IMR-90 (cell line): ENCODE measurements around the gene ZBTB46. TPM values are rescaled to one million over a fixed set of nuclear protein-coding genes. Genes with fewer than 3 reads are reported as not detected.

ENCODE experiments used
- ATAC-seq: fragments of 200-7000 bp; cut with Tn5 transposase; 2 replicates; pipeline ENCODE4 v1.9.1; 2020; ENCODE audit warnings: low read depth, mild to moderate bottlenecking, moderate library complexity
- BruUV-seq: library from RNA; stranded (reverse); fragments of 400-500 nt; replicated peaks from 2 replicates; lab custom pipeline; 2021; lab: Mats Ljungman, UMichigan
- CTCF ChIA-PET: fragments of 300-600 bp; formaldehyde crosslinking; extraction: SDS; loops from one replicate; lab custom pipeline; 2021; ENCODE audit warnings: antibody characterized with exemption; lab: Yijun Ruan, JAX
- POLR2A ChIA-PET: fragments of 300-600 bp; sonication (Branson Sonifier 250); formaldehyde crosslinking; loops from one replicate; lab custom pipeline; 2022; ENCODE audit warnings: antibody characterized with exemption; ENCODE audit not compliant: unreplicated experiment; lab: Charles Lee
- DNase-seq: peaks from one replicate; pipeline ENCODE4 v3.0.0; 2013
- H2AFZ ChIP-seq: replicated peaks from 2 replicates; pipeline ENCODE3; 2013; ENCODE audit warnings: low read length, mild to moderate bottlenecking; ENCODE audit not compliant: poor library complexity
- H2AK5ac ChIP-seq: 2 replicates; pipeline ENCODE4 v1.6.1; 2013; ENCODE audit warnings: low read depth, low read length, inconsistent platforms
- H2AK9ac ChIP-seq: replicated peaks from 2 replicates; pipeline ENCODE3; 2013; ENCODE audit warnings: mild to moderate bottlenecking, low read depth, low read length, moderate library complexity; ENCODE audit not compliant: poor library complexity
- H2BK120ac ChIP-seq: 2 replicates; pipeline ENCODE4 v1.6.1; 2013; ENCODE audit warnings: low read depth, low read length, inconsistent platforms
- H2BK15ac ChIP-seq: 3 replicates; pipeline ENCODE4 v1.6.1; 2013; ENCODE audit warnings: low read depth, low read length, inconsistent platforms
- H2BK20ac ChIP-seq: 2 replicates; pipeline ENCODE4 v1.6.1; 2013; ENCODE audit warnings: low read depth, mild to moderate bottlenecking, inconsistent platforms, low read length, moderate library complexity
- H2BK5ac ChIP-seq: 2 replicates; pipeline ENCODE4 v1.6.1; 2013; ENCODE audit warnings: mild to moderate bottlenecking, low read depth, low read length, inconsistent platforms; ENCODE audit not compliant: poor library complexity, severe bottlenecking
- H3K14ac ChIP-seq: replicated peaks from 2 replicates; pipeline ENCODE4 v1.6.1; 2013; ENCODE audit warnings: low read depth, low read length, inconsistent platforms
- H3K18ac ChIP-seq: 2 replicates; pipeline ENCODE4 v1.6.1; 2013; ENCODE audit warnings: low read depth, low read length, control low read depth
- H3K23ac ChIP-seq: 2 replicates; pipeline ENCODE4 v1.6.1; 2013; ENCODE audit warnings: low read depth, low read length, inconsistent platforms
- H3K27ac ChIP-seq: 2 replicates; pipeline ENCODE4 v1.5.1; 2013; ENCODE audit warnings: mild to moderate bottlenecking, control low read depth, low read length; ENCODE audit not compliant: insufficient read depth
- H3K27me3 ChIP-seq: 2 replicates; pipeline ENCODE4 v1.6.1; 2013; ENCODE audit warnings: low read length; ENCODE audit not compliant: control insufficient read depth, insufficient read depth
- H3K36me3 ChIP-seq: 2 replicates; pipeline ENCODE4 v1.6.1; 2013; ENCODE audit warnings: low read length, mixed read lengths; ENCODE audit not compliant: control insufficient read depth, insufficient read depth
- H3K4ac ChIP-seq: 2 replicates; pipeline ENCODE4 v1.6.1; 2013; ENCODE audit warnings: low read depth, low read length, inconsistent platforms
- H3K4me1 ChIP-seq: 2 replicates; pipeline ENCODE4 v1.6.1; 2013; ENCODE audit warnings: low read length, mixed read lengths; ENCODE audit not compliant: control insufficient read depth, insufficient read depth
- H3K4me2 ChIP-seq: 2 replicates; pipeline ENCODE4 v1.6.1; 2013; ENCODE audit warnings: low read depth, mild to moderate bottlenecking, control low read depth, low read length, moderate library complexity
- H3K4me3 ChIP-seq: 2 replicates; pipeline ENCODE4 v1.5.1; 2013; ENCODE audit warnings: low read depth, mild to moderate bottlenecking, control low read depth, low read length, moderate library complexity; ENCODE audit not compliant: insufficient read depth
- H3K56ac ChIP-seq: 2 replicates; pipeline ENCODE4 v1.6.1; 2013; ENCODE audit warnings: low read length, inconsistent platforms; ENCODE audit not compliant: insufficient read depth; ENCODE audit errors: extremely low read depth
- H3K79me1 ChIP-seq, 2 experiments: 2 replicates each; pipeline ENCODE4 v1.6.1; 2013; ENCODE audit warnings: low read length in 2 of 2, inconsistent platforms in 1 of 2, low read depth in 1 of 2
- H3K9ac ChIP-seq: 2 replicates; pipeline ENCODE4 v1.6.1; 2013; ENCODE audit warnings: low read depth, low read length, control low read depth
- H3K9me1 ChIP-seq: 2 replicates; pipeline ENCODE4 v1.6.1; 2013; ENCODE audit warnings: low read length, inconsistent platforms; ENCODE audit not compliant: insufficient read depth
- H3K9me3 ChIP-seq: 2 replicates; pipeline ENCODE4 v1.6.1; 2013; ENCODE audit warnings: low read length; ENCODE audit not compliant: control insufficient read depth, insufficient read depth
- H4K20me1 ChIP-seq: 2 replicates; pipeline ENCODE4 v1.6.1; 2013; ENCODE audit warnings: low read length, inconsistent platforms; ENCODE audit not compliant: insufficient read depth
- H4K5ac ChIP-seq: 2 replicates; pipeline ENCODE4 v1.6.1; 2013; ENCODE audit warnings: mild to moderate bottlenecking, low read depth, low read length, control low read depth
- H4K8ac ChIP-seq, 2 experiments: 2 replicates each; pipeline ENCODE4 v1.6.1; 2013; ENCODE audit warnings: low read depth in 2 of 2, low read length in 2 of 2, control low read depth in 1 of 2, inconsistent platforms in 1 of 2
- H4K91ac ChIP-seq: 2 replicates; pipeline ENCODE4 v1.6.1; 2013; ENCODE audit warnings: low read depth, low read length, inconsistent platforms; ENCODE audit not compliant: insufficient read depth
- CEBPB ChIP-seq: IDR thresholded peaks from 2 replicates; pipeline ENCODE4 v1.6.1; 2012; ENCODE audit warnings: low read depth, low read length, improper control_type of control experiment
- FOS ChIP-seq: fragments of 150-350 bp; IDR thresholded peaks from 2 replicates; pipeline ENCODE4 v1.6.1; 2016; ENCODE audit warnings: low read depth, low read length
- MAFK ChIP-seq: IDR thresholded peaks from 2 replicates; pipeline ENCODE4 v1.6.1; 2012; ENCODE audit warnings: low read depth, low read length, improper control_type of control experiment
- POLR2A ChIP-seq: IDR thresholded peaks from 2 replicates; pipeline ENCODE4 v1.6.1; 2012; ENCODE audit warnings: mild to moderate bottlenecking, low read depth, low read length
- RCOR1 ChIP-seq: IDR thresholded peaks from 2 replicates; pipeline ENCODE4 v1.6.1; 2012; ENCODE audit warnings: mild to moderate bottlenecking, low read length, improper control_type of control experiment; ENCODE audit not compliant: insufficient replicate concordance
- WGBS, 2 experiments: methylation state at CpG; one replicate each; pipeline versions ENCODE4 v1.1.5 to v1.1.7; 2013; ENCODE audit warnings: missing lambda C conversion rate in 2 of 2; ENCODE audit not compliant: insufficient read length in 1 of 2; ENCODE audit errors: extremely low coverage in 2 of 2; 5-methylcytosine and 5-hydroxymethylcytosine counted together
- dilution Hi-C: fragments of 300-500 bp; cut with HindIII; formaldehyde crosslinking; loops from one replicate; pipeline ENCODE4 v1.14.3; 2018; ENCODE audit warnings: low sequenced_read_pairs; ENCODE audit not compliant: unreplicated experiment
- in situ Hi-C: fragments of 300-500 bp; cut with MboI; formaldehyde crosslinking; loops from 3 replicates; pipeline ENCODE4 v1.14.3; 2019; ENCODE audit warnings: low sequenced_read_pairs, inconsistent platforms, mixed read lengths
- intact Hi-C: fragments of 100-400 bp; cut with micrococcal nuclease; formaldehyde crosslinking; loops from 2 replicates; pipeline ENCODE4 v1.10.0; 2022
- polyA plus RNA-seq, 3 experiments: library from polyadenylated mRNA; depleted of rRNA; stranded (reverse); fragments of >200 nt; gene quantifications; 2 replicates each; pipeline ENCODE4 v1.2.3, GENCODE V29; 2012; ENCODE audit warnings: low replicate concordance in 1 of 3
- total RNA-seq: library from RNA; depleted of rRNA; stranded (reverse); fragments of >200 nt; gene quantifications from 2 replicates; pipeline ENCODE4 v1.2.3, GENCODE V29; 2012

Gene ZBTB46
- total and polyA plus RNA-seq, 2 of the 4 experiments (the other 2 are of a cell fraction), result 4.2 to 14.9 TPM

DNA sequence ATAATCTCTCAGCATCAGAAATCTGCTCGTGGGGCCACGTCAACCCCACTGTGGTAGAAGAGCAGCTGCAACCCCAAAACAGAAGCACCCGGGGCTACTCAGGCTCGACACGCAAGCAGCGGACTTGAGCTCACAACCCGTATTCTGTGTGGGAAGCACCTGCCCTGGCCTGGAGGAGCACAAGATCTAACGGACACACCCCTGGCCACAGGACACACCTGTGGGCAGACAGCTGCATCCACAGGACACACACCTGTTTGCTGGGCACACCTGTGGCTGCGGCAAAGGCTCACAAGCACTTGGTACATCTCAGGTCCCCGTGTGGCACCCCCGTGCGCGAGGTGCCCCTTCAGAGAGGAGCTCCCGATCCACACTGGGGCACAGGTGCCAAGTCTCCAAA, 36.5 kb downstream of the ZBTB46 start:
- Histone ChIP-seq H3K56ac (no peak overlapping the region), H3K79me1 (peaks cover 7 to 51% of the 10 kb centered on the region in 2 experiments), H3K4me3 (no peak overlapping the region), H3K18ac (no peak overlapping the region), H2BK15ac (no peak overlapping the region), H2AK5ac (no peak overlapping the region), H3K27me3 (no peaks in the 10 kb centered on the region), H4K91ac (no peak overlapping the region), H2BK5ac (no peak overlapping the region), H4K5ac (no peak overlapping the region), H3K4me1 (no peaks in the 10 kb centered on the region; the same call in 1 of the 2 replicates), H3K4me2 (no peak overlapping the region), H3K9ac (no peak overlapping the region), H3K4ac (no peak overlapping the region), H3K14ac (no peak overlapping the region), H3K27ac (no peak overlapping the region), H3K9me1 (no peaks in the 10 kb centered on the region), H2BK120ac (no peak overlapping the region), H3K9me3 (no peaks in the 10 kb centered on the region), H2BK20ac (no peak overlapping the region), H4K20me1 (peaks cover 20% of the 10 kb centered on the region), H4K8ac (no peak overlapping the region), H3K36me3 (peaks cover 9% of the 10 kb centered on the region), H2AFZ (no peak overlapping the region), H2AK9ac (no peak overlapping the region), H3K23ac (no peak overlapping the region)
- DNase-seq (no peak), ATAC-seq (no peak)
- TF ChIP-seq CEBPB (no peak), RCOR1 (no peak), POLR2A (no peak), FOS (no peak), MAFK (no peak)
- in situ Hi-C loops (no loop called here), intact Hi-C loops (no loop called here), dilution Hi-C loops (no loop called here)
- CTCF ChIA-PET, result interaction anchor here (0.6 kb wide), 1 partner anchor 71 kb away, joined by 7 read pairs; the partner anchor contains the start of gene TPD52L2
- 96% methylated on average over 4 of the region's 14 CpGs; no CpG with 5 or more reads in 1 of the 2 experiments for WGBS, 2 experiments
- no TSS peak for BruUV-seq
- POLR2A ChIA-PET, result no interaction called here
